CD4-positive, alpha-beta T cell (primary cell): ENCODE measurements around the gene LRP1B. TPM values are rescaled to one million over a fixed set of nuclear protein-coding genes. Genes with fewer than 3 reads are reported as not detected.

Experiments used
- ATAC-seq: fragments of 200-7000 bp; cut with Tn5 transposase; one replicate; pipeline ENCODE4 v1.10.0; 2022; ENCODE audit warnings: mild to moderate bottlenecking; ENCODE audit not compliant: poor library complexity
- CTCF ChIA-PET: fragments of 350-600 bp; sonication (Branson Sonifier 250); formaldehyde crosslinking; loops from one replicate; lab custom pipeline; 2021; ENCODE audit warnings: antibody characterized with exemption, inconsistent platforms; lab: Charles Lee
- POLR2A ChIA-PET: fragments of 350-600 bp; sonication (Branson Sonifier 250); formaldehyde crosslinking; loops from one replicate; lab custom pipeline; 2021; ENCODE audit warnings: antibody characterized with exemption, inconsistent platforms; lab: Charles Lee
- DNase-seq, 14 experiments: peaks; one replicate each; pipeline ENCODE4 v3.0.0-alpha.2; 2013 to 2020; ENCODE audit warnings: mixed read lengths in 2 of 14
- H3K27ac ChIP-seq, 2 donors: one replicate each; pipeline versions ENCODE4 v1.5.1 to v1.7.0; 2013; ENCODE audit warnings: low read length in 2 of 2, low read depth in 1 of 2, mild to moderate bottlenecking in 1 of 2
- H3K27me3 ChIP-seq, 2 experiments: 1 replicate in 1 of 2; 2 replicates in 1 of 2; pipeline versions ENCODE4 v1.6.1 to v1.7.0; 2013; ENCODE audit warnings: low read length in 2 of 2, control low read depth in 1 of 2, mild to moderate bottlenecking in 1 of 2, moderate library complexity in 1 of 2; ENCODE audit not compliant: insufficient read depth in 2 of 2, control insufficient read depth in 1 of 2
- H3K36me3 ChIP-seq: one replicate; pipeline ENCODE4 v1.6.1; 2013; ENCODE audit warnings: low read length, control low read depth; ENCODE audit not compliant: insufficient read depth
- H3K4me1 ChIP-seq: one replicate; pipeline ENCODE4 v1.6.1; 2013; ENCODE audit warnings: low read length, control low read depth; ENCODE audit not compliant: insufficient read depth
- H3K4me3 ChIP-seq: one replicate; pipeline ENCODE4 v1.5.1; 2013; ENCODE audit warnings: mild to moderate bottlenecking, low read length, moderate library complexity
- H3K9me3 ChIP-seq, 2 experiments: 1 replicate in 1 of 2; 2 replicates in 1 of 2; pipeline versions ENCODE4 v1.6.1 to v1.7.0; 2013; ENCODE audit warnings: low read length in 2 of 2, mild to moderate bottlenecking in 2 of 2, control low read depth in 1 of 2, moderate library complexity in 1 of 2; ENCODE audit not compliant: control insufficient read depth in 1 of 2, insufficient read depth in 1 of 2
- H3K27ac Mint-ChIP-seq: one replicate; pipeline ENCODE4 v1.8.0; 2020; ENCODE audit warnings: mixed read lengths
- H3K27me3 Mint-ChIP-seq: one replicate; pipeline ENCODE4 v1.8.0; 2021; ENCODE audit warnings: mixed read lengths
- H3K36me3 Mint-ChIP-seq: one replicate; pipeline ENCODE4 v1.8.0; 2021; ENCODE audit warnings: low read depth, mixed read lengths
- H3K4me1 Mint-ChIP-seq: one replicate; pipeline ENCODE4 v1.8.0; 2021; ENCODE audit warnings: low read depth, mixed read lengths
- H3K4me3 Mint-ChIP-seq: one replicate; pipeline ENCODE4 v1.8.0; 2020; ENCODE audit warnings: mild to moderate bottlenecking, mixed read lengths
- H3K9me3 Mint-ChIP-seq: one replicate; pipeline ENCODE4 v1.8.0; 2020; ENCODE audit warnings: mixed read lengths
- CTCF ChIP-seq: fragments of 200-600 bp; IDR thresholded peaks from one replicate; pipeline ENCODE4 v1.8.0; 2022; ENCODE audit warnings: antibody characterized with exemption, mild to moderate bottlenecking
- intact Hi-C, 2 experiments: fragments of 100-400 bp; cut with DNase I in 1 of 2; cut with micrococcal nuclease in 1 of 2; formaldehyde crosslinking; loops; one replicate each; pipeline versions ENCODE4 v1.15.1 to v1.9.0; 2023 to 2025; cut with DNase I, micrococcal nuclease
- total RNA-seq, 174 experiments: library from RNA in 2 of 174; stranded (reverse) in 2 of 174; gene quantifications; one replicate each; pipeline ENCODE4 v1.2.3 and lab custom pipeline; 2021 to 2026

Gene LRP1B
- total RNA-seq, 2 experiments from 2014 or later: not detected

- H3K36me3 ChIP-seq: no peaks in the 10 kb centered on the region
- ChIA-PET POLR2A (no interaction called here), CTCF (no interaction called here)
- TF ChIP-seq CTCF: no peak
- Mint-ChIP-seq H3K36me3 (no peaks in the 10 kb centered on the region), H3K4me1 (no peaks in the 10 kb centered on the region), H3K4me3 (no peak overlapping the region), H3K27me3 (no peaks in the 10 kb centered on the region), H3K9me3 (peaks cover 10% of the 10 kb centered on the region), H3K27ac (no peak overlapping the region)
- H3K27ac ChIP-seq: no peak overlapping the region
- H3K9me3 ChIP-seq: no peaks in the 10 kb centered on the region
- no peak overlapping the region for H3K4me3 ChIP-seq
- H3K27me3 ChIP-seq: no peaks in the 10 kb centered on the region
- DNase-seq: no peak
- intact Hi-C loops: no loop called here
- no peaks in the 10 kb centered on the region for H3K4me1 ChIP-seq
- no peak for ATAC-seq
Observed at GRCh38 chr2:140949932-140950331, 1180.9 kb downstream of the LRP1B start.

GRCh38 chr2:140947236-140947635 is 1183.6 kb downstream of the LRP1B start:
- H3K4me1 ChIP-seq: no peaks in the 10 kb centered on the region
- H3K36me3 ChIP-seq: no peaks in the 10 kb centered on the region
- H3K27me3 ChIP-seq: no peaks in the 10 kb centered on the region
- Mint-ChIP-seq H3K9me3 (peaks cover 9% of the 10 kb centered on the region), H3K4me1 (no peaks in the 10 kb centered on the region), H3K27me3 (no peaks in the 10 kb centered on the region), H3K27ac (no peak overlapping the region), H3K36me3 (no peaks in the 10 kb centered on the region), H3K4me3 (no peak overlapping the region)
- POLR2A ChIA-PET: no interaction called here
- intact Hi-C loops: no loop called here
- H3K4me3 ChIP-seq: no peak overlapping the region
- DNase-seq (no peak), ATAC-seq (no peak)
- CTCF ChIA-PET: no interaction called here
- no peak overlapping the region for H3K27ac ChIP-seq
- no peaks in the 10 kb centered on the region for H3K9me3 ChIP-seq
- no peak for TF ChIP-seq CTCF

- no peak overlapping the region for H3K4me3 Mint-ChIP-seq
- H3K27me3 ChIP-seq: no peaks in the 10 kb centered on the region
- H3K9me3 Mint-ChIP-seq: peaks cover 12% of the 10 kb centered on the region
- DNase-seq (no peak), ATAC-seq (no peak)
- H3K9me3 ChIP-seq: no peaks in the 10 kb centered on the region
- H3K4me3 ChIP-seq: no peak overlapping the region
- CTCF ChIA-PET: no interaction called here
- no peaks in the 10 kb centered on the region for H3K4me1 Mint-ChIP-seq
- H3K36me3 ChIP-seq: no peaks in the 10 kb centered on the region
- no peak overlapping the region for H3K27ac ChIP-seq
- H3K27ac Mint-ChIP-seq: no peak overlapping the region
- no peaks in the 10 kb centered on the region for H3K27me3 Mint-ChIP-seq
- H3K4me1 ChIP-seq: no peaks in the 10 kb centered on the region
- H3K36me3 Mint-ChIP-seq: no peaks in the 10 kb centered on the region
- POLR2A ChIA-PET: no interaction called here
- intact Hi-C loops: no loop called here
- TF ChIP-seq CTCF: no peak
Observed at GRCh38 chr2:140943867-140944266, 1186.9 kb downstream of the LRP1B start.
